Ishikawa (cell line): ENCODE measurements around the gene ESPL1.

Experiments used
- CEBPB ChIP-seq: IDR thresholded peaks from 2 replicates; pipeline ENCODE4 v1.6.1; 2012
- CREB1 ChIP-seq: IDR thresholded peaks from 2 replicates; pipeline ENCODE4 v1.6.1; 2012; ENCODE audit warnings: low read depth
- EGR1 ChIP-seq: IDR thresholded peaks from 2 replicates; pipeline ENCODE4 v1.6.1; 2012
- EP300 ChIP-seq: IDR thresholded peaks from 2 replicates; pipeline ENCODE4 v1.6.1; 2012; ENCODE audit warnings: borderline replicate concordance
- FOXM1 ChIP-seq: IDR thresholded peaks from 2 replicates; pipeline ENCODE4 v1.6.1; 2012; ENCODE audit warnings: low read depth, borderline replicate concordance
- MAX ChIP-seq: IDR thresholded peaks from 2 replicates; pipeline ENCODE4 v1.6.1; 2012
- NFIC ChIP-seq: IDR thresholded peaks from 2 replicates; pipeline ENCODE4 v1.6.1; 2012
- RAD21 ChIP-seq: IDR thresholded peaks from 2 replicates; pipeline ENCODE4 v1.6.1; 2012; ENCODE audit warnings: low read depth
- REST ChIP-seq: IDR thresholded peaks from 2 replicates; pipeline ENCODE4 v1.6.1; 2012; ENCODE audit warnings: low read depth, mild to moderate bottlenecking
- TAF1 ChIP-seq: IDR thresholded peaks from 2 replicates; pipeline ENCODE4 v1.6.1; 2012; ENCODE audit warnings: low read depth, mild to moderate bottlenecking
- TCF12 ChIP-seq: IDR thresholded peaks from 2 replicates; pipeline ENCODE4 v1.6.1; 2012; ENCODE audit warnings: low read depth
- TEAD4 ChIP-seq: IDR thresholded peaks from 2 replicates; pipeline ENCODE4 v1.6.1; 2012
- YY1 ChIP-seq: IDR thresholded peaks from 2 replicates; pipeline ENCODE4 v1.6.1; 2012; ENCODE audit warnings: low read depth
- ZBTB7A ChIP-seq: IDR thresholded peaks from 2 replicates; pipeline ENCODE4 v1.6.1; 2012; ENCODE audit warnings: low read depth
- TF ChIP-seq, protein P1 (sequence below): IDR thresholded peaks from 2 replicates; pipeline ENCODE4 v1.6.1; 2012

Gene ESPL1

GRCh38 chr12:53324113-53324778 is 56.1 kb downstream of the ESPL1 start:
- TF ChIP-seq RAD21: no peak
- TF ChIP-seq MAX: no peak
- TF ChIP-seq TAF1: no peak
- no peak for TF ChIP-seq EP300

- TF ChIP-seq TCF12: no peak
- no peak; the same call in 1 of the 2 replicates for TF ChIP-seq FOXM1
- peak; percentile 32; the same call in 1 of the 2 replicates for TF ChIP-seq YY1
- peak; percentile 91 for TF ChIP-seq RAD21
- TF ChIP-seq TEAD4: no peak
- peak; percentile 80 for TF ChIP-seq MAX
- TF ChIP-seq NFIC: 0 out of 2 replicates have a peak, but pooled peaks have one; percentile 10
- no peak for TF ChIP-seq REST
- no peak for TF ChIP-seq CEBPB
- peak; percentile 39; the same call in 1 of the 2 replicates for TF ChIP-seq EGR1
- TF ChIP-seq ZBTB7A: peak; percentile 6
- TF ChIP-seq CREB1: no peak
- TF ChIP-seq, protein P1, sequence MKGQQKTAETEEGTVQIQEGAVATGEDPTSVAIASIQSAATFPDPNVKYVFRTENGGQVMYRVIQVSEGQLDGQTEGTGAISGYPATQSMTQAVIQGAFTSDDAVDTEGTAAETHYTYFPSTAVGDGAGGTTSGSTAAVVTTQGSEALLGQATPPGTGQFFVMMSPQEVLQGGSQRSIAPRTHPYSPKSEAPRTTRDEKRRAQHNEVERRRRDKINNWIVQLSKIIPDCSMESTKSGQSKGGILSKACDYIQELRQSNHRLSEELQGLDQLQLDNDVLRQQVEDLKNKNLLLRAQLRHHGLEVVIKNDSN: peak; percentile 6; the same call in 1 of the 2 replicates
- peak; percentile 69 for TF ChIP-seq TAF1
- no peak for TF ChIP-seq EP300
Observed at GRCh38 chr12:53324779-53325510, 56.8 kb downstream of the ESPL1 start.

DNA sequence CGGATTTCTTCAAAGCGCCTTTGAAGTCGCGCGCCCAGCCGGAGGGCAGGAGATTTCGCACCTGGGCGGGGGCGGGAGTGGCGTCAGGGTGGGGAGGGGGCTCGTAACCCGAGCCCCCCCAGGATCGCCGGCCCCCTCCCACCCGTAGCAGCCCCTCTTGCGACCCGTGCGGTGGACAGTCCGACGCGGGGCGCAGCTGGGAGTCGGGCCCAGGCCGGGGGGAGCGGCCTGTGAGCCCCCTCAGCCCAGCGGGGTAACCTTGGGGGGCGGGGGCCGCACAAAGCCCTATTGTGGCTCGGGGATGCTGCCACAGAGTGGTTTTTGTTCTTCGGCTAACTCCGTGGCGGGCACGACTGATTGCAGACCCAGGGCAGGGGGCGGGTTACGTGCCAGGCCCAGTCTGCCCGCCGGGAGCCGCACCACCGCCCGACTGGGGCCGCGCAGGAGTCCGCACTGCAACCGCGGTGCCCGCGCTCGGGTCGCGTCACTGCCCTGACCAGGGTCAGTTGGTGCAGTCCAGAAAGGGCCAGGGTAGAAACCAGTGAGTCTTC is 57.5 kb downstream of the ESPL1 start:
- TF ChIP-seq TEAD4 (no peak), ZBTB7A (peak; percentile 98)

GRCh38 chr12:53326460-53327185 is 58.5 kb downstream of the ESPL1 start:
- TF ChIP-seq EGR1: no peak

- TF ChIP-seq RAD21: peak; percentile 54
- no peak for TF ChIP-seq TEAD4
- TF ChIP-seq CREB1: no peak
Observed at GRCh38 chr12:53327435-53328042, 59.4 kb downstream of the ESPL1 start.

- TF ChIP-seq, protein P1: no peak
- TF ChIP-seq YY1: no peak
- TF ChIP-seq CEBPB: no peak
- TF ChIP-seq NFIC: no peak
- no peak for TF ChIP-seq TCF12
- TF ChIP-seq RAD21: no peak
- no peak for TF ChIP-seq MAX
- no peak for TF ChIP-seq EP300
Observed at GRCh38 chr12:53328043-53328435, 59.9 kb downstream of the ESPL1 start.

- TF ChIP-seq YY1 (no peak), EGR1 (no peak), CREB1 (no peak), ZBTB7A (no peak), RAD21 (no peak), MAX (no peak), EP300 (no peak), NFIC (no peak), TAF1 (no peak), CEBPB (no peak), FOXM1 (no peak), TEAD4 (no peak), REST (no peak), TCF12 (no peak)
- TF ChIP-seq, protein P1: no peak
Observed at GRCh38 chr12:53330671-53331070, 62.6 kb downstream of the ESPL1 start.
